ENCODE data around the gene FNDC11. TPM values are rescaled to one million over a fixed set of nuclear protein-coding genes. Genes with fewer than 3 reads are reported as not detected.

Gene FNDC11
- total and polyA plus RNA-seq, 2 donors (not counting 3 experiments of a cell fraction or from before 2014, with no cell fraction given) = 0.71 to 1.9 TPM

DNA sequence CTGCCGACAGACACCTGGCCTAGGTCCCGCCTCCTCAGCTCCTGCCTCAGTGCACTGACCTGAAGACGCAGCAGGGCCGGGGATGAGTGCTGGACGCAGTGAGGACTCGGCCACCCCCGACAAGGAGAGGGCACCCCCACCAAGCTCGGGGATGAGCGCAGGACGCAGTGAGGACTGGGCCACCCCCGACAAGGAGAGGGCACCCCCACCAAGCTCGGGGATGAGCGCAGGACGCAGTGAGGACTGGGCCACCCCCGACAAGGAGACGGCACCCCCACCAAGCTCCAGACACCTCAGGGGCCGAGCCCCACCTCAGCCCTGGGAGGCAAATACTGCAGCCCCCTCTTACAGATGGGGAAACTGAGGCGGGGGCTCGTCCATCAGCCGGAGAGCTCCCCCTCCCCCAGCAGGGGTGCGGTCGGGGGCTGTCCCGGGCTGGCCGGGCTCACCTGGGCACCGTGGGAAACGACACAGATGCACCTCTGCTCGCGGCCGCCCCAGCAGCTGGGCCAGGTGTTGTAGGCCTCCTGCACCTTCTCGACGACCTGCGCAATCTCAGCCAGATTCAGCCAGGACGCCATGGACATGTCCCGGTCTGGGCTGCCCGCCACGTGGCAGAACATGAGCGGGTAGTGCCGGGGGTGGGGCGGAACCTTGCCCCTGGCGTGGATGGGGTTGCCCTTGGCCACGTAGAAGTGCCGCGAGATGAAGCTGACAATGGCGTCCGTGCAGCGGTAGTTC is 12.6 kb downstream of the FNDC11 start:
- intact Hi-C loops (cut with micrococcal nuclease) (no loop called here), dilution Hi-C loops (cut with MboI; ENCODE audit: extremely low pct_ligation_motif_present, low sequenced_read_pairs) (no loop called here)
- CTCF ChIA-PET = interaction anchor here (0.9 kb wide), 1 partner anchor 22 kb away, joined by 3 read pairs; no protein-coding TSS in a partner anchor
- Histone ChIP-seq H3K9me3 (replicated peaks; ENCODE audit: control insufficient read depth, insufficient read depth, low read length) (no peaks in the 10 kb centered on the region), H3K4me2 (ENCODE audit: insufficient read depth, low read length) (no peak overlapping the region), H3K9ac (replicated peaks; ENCODE audit: extremely low read depth, insufficient read depth, low read length) (no peak overlapping the region), H3K79me2 (ENCODE audit: control insufficient read depth, insufficient read depth, low read length) (no peaks in the 10 kb centered on the region), H4K20me1 (replicated peaks; ENCODE audit: control insufficient read depth, extremely low read depth, insufficient read depth, low read length) (no peaks in the 10 kb centered on the region), H2AFZ (ENCODE audit: low read depth, low read length) (no peak overlapping the region), H3K27ac (ENCODE audit: insufficient read depth, low read depth, low read length) (no peak overlapping the region), H3K36me3 (ENCODE audit: control insufficient read depth in 2 of 2, extremely low read depth in 1 of 2, insufficient read depth in 2 of 2, low read length in 2 of 2) (peaks cover 0 to 6% of the 10 kb centered on the region in 2 experiments), H3K27me3 (ENCODE audit: control insufficient read depth in 2 of 2, insufficient read depth in 2 of 2, low read length in 2 of 2) (no peaks in the 10 kb centered on the region), H3K4me1 (ENCODE audit: control insufficient read depth, extremely low read depth, insufficient read depth, low read length) (no peaks in the 10 kb centered on the region), H3K4me3 (replicated peaks in 1 of 3; ENCODE audit: insufficient read depth in 1 of 3, low read depth in 1 of 3, low read length in 3 of 3) (no peak overlapping the region), H3K9me1 (replicated peaks; ENCODE audit: control insufficient read depth, extremely low read depth, insufficient read depth, low read length) (no peaks in the 10 kb centered on the region)
- TF ChIP-seq CTCF (IDR thresholded peaks at IDR 0.05; ENCODE audit: extremely low read depth in 1 of 2, insufficient read depth in 1 of 2, low read depth in 1 of 2, low read length in 2 of 2) (no peak), POLR2AphosphoS5 (IDR thresholded peaks at IDR 0.05; ENCODE audit: insufficient read depth, low read depth, low read length) (no peak), POLR2A (IDR thresholded peaks at IDR 0.05; ENCODE audit: low read depth, low read length) (no peak), FOS (IDR thresholded peaks at IDR 0.05; ENCODE audit: borderline replicate concordance, insufficient read depth, low read length) (no peak), JUN (IDR thresholded peaks at IDR 0.05; ENCODE audit: borderline replicate concordance, insufficient read depth, insufficient read length, low read depth) (no peak), GATA2 (IDR thresholded peaks at IDR 0.05; ENCODE audit: insufficient read depth, insufficient read length, low read depth, low read length) (no peak), MAX (IDR thresholded peaks at IDR 0.05; ENCODE audit: insufficient read depth, insufficient read length) (no peak), MYC (IDR thresholded peaks at IDR 0.05; ENCODE audit: low read depth, low read length) (no peak), EZH2 (IDR thresholded peaks at IDR 0.05; ENCODE audit: borderline replicate concordance, low read depth, low read length, severe bottlenecking) (no peak)
- POLR2A ChIA-PET = no interaction called here
- BruUV-seq (replicated peaks) = no TSS peak
- no peak for FAIRE-seq
- no peak for DNase-seq (ENCODE audit: low read depth, low spot score)

Measured in endothelial cell of umbilical vein (primary cell).